ENCODE data around the gene HINFP. TPM values are rescaled to one million over a fixed set of nuclear protein-coding genes. Genes with fewer than 3 reads are reported as not detected.
A peak's percentile ranks its signal among the peaks of the same experiment; 100 is the strongest.

Gene HINFP
- total and polyA plus RNA-seq, 9 of the 15 experiments (the other 6 are each of a cell fraction or from before 2014, with no cell fraction given) = 13.8 to 34.1 (median 22.5) TPM

GRCh38 chr11:119085437-119085847, 35.9 kb upstream of the HINFP start (continued):
- TF ChIP-seq, protein P1, sequence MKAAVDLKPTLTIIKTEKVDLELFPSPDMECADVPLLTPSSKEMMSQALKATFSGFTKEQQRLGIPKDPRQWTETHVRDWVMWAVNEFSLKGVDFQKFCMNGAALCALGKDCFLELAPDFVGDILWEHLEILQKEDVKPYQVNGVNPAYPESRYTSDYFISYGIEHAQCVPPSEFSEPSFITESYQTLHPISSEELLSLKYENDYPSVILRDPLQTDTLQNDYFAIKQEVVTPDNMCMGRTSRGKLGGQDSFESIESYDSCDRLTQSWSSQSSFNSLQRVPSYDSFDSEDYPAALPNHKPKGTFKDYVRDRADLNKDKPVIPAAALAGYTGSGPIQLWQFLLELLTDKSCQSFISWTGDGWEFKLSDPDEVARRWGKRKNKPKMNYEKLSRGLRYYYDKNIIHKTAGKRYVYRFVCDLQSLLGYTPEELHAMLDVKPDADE (conservative IDR thresholded peaks at IDR 0.05; ENCODE audit: control insufficient read depth, low read depth, low read length) = 0 out of 2 replicates have a peak, but pooled peaks have one; percentile 46
- TF ChIP-seq, protein P2, sequence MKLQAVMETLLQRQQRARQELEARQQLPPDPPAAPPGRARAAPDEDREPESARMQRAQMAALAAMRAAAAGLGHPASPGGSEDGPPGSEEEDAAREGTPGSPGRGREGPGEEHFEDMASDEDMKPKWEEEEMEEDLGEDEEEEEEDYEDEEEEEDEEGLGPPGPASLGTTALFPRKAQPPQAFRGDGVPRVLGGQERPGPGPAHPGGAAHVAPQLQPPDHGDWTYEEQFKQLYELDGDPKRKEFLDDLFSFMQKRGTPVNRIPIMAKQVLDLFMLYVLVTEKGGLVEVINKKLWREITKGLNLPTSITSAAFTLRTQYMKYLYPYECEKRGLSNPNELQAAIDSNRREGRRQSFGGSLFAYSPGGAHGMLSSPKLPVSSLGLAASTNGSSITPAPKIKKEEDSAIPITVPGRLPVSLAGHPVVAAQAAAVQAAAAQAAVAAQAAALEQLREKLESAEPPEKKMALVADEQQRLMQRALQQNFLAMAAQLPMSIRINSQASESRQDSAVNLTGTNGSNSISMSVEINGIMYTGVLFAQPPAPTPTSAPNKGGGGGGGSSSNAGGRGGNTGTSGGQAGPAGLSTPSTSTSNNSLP (IDR thresholded peaks at IDR 0.05; ENCODE audit: borderline replicate concordance, low read depth, low read length) = no peak
- peak; percentile 40 for TF ChIP-seq RBBP5 (IDR thresholded peaks at IDR 0.05; ENCODE audit: borderline replicate concordance, insufficient read depth, low read length, poor library complexity, severe bottlenecking)
- no peak for TF ChIP-seq ZNF830 (CRISPR knock-in tag; IDR thresholded peaks at IDR 0.05)
- peak; percentile 64 for TF ChIP-seq FOXM1 (IDR thresholded peaks at IDR 0.05; ENCODE audit: low read depth)
- no peak for TF ChIP-seq FOXM1 (CRISPR knock-in tag; IDR thresholded peaks at IDR 0.05; ENCODE audit: low read depth)
- TF ChIP-seq SIRT6 (IDR thresholded peaks at IDR 0.05; ENCODE audit: low read depth, low read length) = no peak
- no peak for TF ChIP-seq FOXJ2 (tag; IDR thresholded peaks at IDR 0.05)
- TF ChIP-seq KLF13 (tag; IDR thresholded peaks at IDR 0.05; ENCODE audit: borderline replicate concordance, low read depth) = no peak
- no peak for TF ChIP-seq CBX2 (IDR thresholded peaks at IDR 0.05; ENCODE audit: insufficient read depth, low read length, poor library complexity, severe bottlenecking)
- peak; percentile 95 for TF ChIP-seq POLR2AphosphoS5 (IDR thresholded peaks at IDR 0.05; ENCODE audit: control insufficient read depth, insufficient read depth, low read depth, low read length)
- no peak for TF ChIP-seq NFE2L1 (tag; IDR thresholded peaks at IDR 0.05; ENCODE audit: borderline replicate concordance, low read depth)
- no peak for TF ChIP-seq WHSC1 (IDR thresholded peaks at IDR 0.05; ENCODE audit: low read length)
- TF ChIP-seq ZNF232 (CRISPR knock-in tag; IDR thresholded peaks at IDR 0.05) = no peak
- TF ChIP-seq USF1 (CRISPR knock-in tag; IDR thresholded peaks at IDR 0.05) = no peak
- TF ChIP-seq, protein P3, sequence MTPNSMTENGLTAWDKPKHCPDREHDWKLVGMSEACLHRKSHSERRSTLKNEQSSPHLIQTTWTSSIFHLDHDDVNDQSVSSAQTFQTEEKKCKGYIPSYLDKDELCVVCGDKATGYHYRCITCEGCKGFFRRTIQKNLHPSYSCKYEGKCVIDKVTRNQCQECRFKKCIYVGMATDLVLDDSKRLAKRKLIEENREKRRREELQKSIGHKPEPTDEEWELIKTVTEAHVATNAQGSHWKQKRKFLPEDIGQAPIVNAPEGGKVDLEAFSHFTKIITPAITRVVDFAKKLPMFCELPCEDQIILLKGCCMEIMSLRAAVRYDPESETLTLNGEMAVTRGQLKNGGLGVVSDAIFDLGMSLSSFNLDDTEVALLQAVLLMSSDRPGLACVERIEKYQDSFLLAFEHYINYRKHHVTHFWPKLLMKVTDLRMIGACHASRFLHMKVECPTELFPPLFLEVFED (CRISPR knock-in tag; conservative IDR thresholded peaks at IDR 0.05) = no peak
- no peak for TF ChIP-seq BCL6 (CRISPR knock-in tag; IDR thresholded peaks at IDR 0.05)
- no peak for TF ChIP-seq CREB5 (CRISPR knock-in tag; IDR thresholded peaks at IDR 0.05)
- no peak for TF ChIP-seq DNMT1 (IDR thresholded peaks at IDR 0.05)
- TF ChIP-seq YY1 (IDR thresholded peaks at IDR 0.05; ENCODE audit: borderline replicate concordance in 1 of 3, control insufficient read depth in 1 of 3, extremely low read depth in 1 of 3, insufficient read depth in 3 of 3, insufficient read length in 1 of 3, insufficient replicate concordance in 2 of 3, low read depth in 1 of 3, low read length in 2 of 3) = no peak
